RWPE2 (cell line): ENCODE measurements around the gene FRS3.

Source experiments
- ATAC-seq: fragments of 200-7000 bp; cut with Tn5 transposase; 3 replicates; pipeline ENCODE4 v1.9.1; 2021; ENCODE audit warnings: low read depth
- DNase-seq: peaks from one replicate; pipeline ENCODE4 v3.0.0-alpha.2; 2020; ENCODE audit warnings: low spot score
- H3K27ac ChIP-seq: fragments of 450-650 bp; 2 replicates; pipeline ENCODE4 v1.5.1; 2017; ENCODE audit warnings: mild to moderate bottlenecking; ENCODE audit not compliant: poor library complexity, severe bottlenecking
- H3K27me3 ChIP-seq: fragments of 250-450 bp; sonication (Bioruptor Pico); 2 replicates; pipeline ENCODE4 v1.5.1; 2021; ENCODE audit warnings: mild to moderate bottlenecking, moderate library complexity; ENCODE audit not compliant: insufficient read depth, poor library complexity, severe bottlenecking
- H3K36me3 ChIP-seq: fragments of 250-450 bp; sonication (Bioruptor Pico); 2 replicates; pipeline ENCODE4 v1.5.1; 2020; ENCODE audit warnings: low read depth, mild to moderate bottlenecking, moderate library complexity
- H3K4me1 ChIP-seq: fragments of 250-450 bp; sonication (Bioruptor Pico); 2 replicates; pipeline ENCODE4 v1.5.1; 2021; ENCODE audit warnings: mild to moderate bottlenecking, moderate library complexity; ENCODE audit not compliant: insufficient read depth, poor library complexity, severe bottlenecking
- H3K4me3 ChIP-seq: fragments of 250-450 bp; sonication (Bioruptor Pico); 2 replicates; pipeline ENCODE4 v1.5.1; 2021; ENCODE audit warnings: mild to moderate bottlenecking, moderate library complexity; ENCODE audit not compliant: severe bottlenecking
- H3K9me3 ChIP-seq: fragments of 250-450 bp; sonication (Bioruptor Pico); 2 replicates; pipeline ENCODE4 v1.5.1; 2021; ENCODE audit warnings: mild to moderate bottlenecking, moderate library complexity; ENCODE audit not compliant: severe bottlenecking
- TF ChIP-seq, protein P1 (sequence below): fragments of 450-650 bp; IDR thresholded peaks from one replicate; pipeline ENCODE4 v1.5.1; 2017; ENCODE audit warnings: mild to moderate bottlenecking, moderate library complexity; ENCODE audit not compliant: poor library complexity, severe bottlenecking

FRS3 gene

DNA sequence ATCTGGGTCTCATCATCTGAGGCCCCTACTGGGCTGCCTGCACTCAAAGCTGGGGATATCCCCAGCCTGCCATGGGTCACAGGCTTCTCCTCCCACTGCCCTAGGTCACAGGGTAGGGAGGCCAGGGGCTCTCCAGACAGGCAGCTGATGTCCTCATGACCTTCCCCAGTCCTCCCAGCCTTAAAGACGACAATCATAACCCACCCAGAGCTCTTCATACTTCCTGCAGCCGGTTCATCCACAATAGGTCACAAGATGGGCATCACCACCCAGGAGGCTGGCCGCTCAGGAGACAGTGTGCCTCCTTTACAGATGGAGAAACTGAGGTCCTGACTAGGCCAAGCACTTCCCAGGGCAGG lies 59.5 kb downstream of the FRS3 start:
- TF ChIP-seq, protein P1, sequence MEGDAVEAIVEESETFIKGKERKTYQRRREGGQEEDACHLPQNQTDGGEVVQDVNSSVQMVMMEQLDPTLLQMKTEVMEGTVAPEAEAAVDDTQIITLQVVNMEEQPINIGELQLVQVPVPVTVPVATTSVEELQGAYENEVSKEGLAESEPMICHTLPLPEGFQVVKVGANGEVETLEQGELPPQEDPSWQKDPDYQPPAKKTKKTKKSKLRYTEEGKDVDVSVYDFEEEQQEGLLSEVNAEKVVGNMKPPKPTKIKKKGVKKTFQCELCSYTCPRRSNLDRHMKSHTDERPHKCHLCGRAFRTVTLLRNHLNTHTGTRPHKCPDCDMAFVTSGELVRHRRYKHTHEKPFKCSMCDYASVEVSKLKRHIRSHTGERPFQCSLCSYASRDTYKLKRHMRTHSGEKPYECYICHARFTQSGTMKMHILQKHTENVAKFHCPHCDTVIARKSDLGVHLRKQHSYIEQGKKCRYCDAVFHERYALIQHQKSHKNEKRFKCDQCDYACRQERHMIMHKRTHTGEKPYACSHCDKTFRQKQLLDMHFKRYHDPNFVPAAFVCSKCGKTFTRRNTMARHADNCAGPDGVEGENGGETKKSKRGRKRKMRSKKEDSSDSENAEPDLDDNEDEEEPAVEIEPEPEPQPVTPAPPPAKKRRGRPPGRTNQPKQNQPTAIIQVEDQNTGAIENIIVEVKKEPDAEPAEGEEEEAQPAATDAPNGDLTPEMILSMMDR = no peak
- Histone ChIP-seq H3K4me1 (peaks cover 33% of the 10 kb centered on the region), H3K27me3 (no peaks in the 10 kb centered on the region), H3K9me3 (no peaks in the 10 kb centered on the region), H3K27ac (no peak overlapping the region), H3K36me3 (no peaks in the 10 kb centered on the region), H3K4me3 (no peak overlapping the region)
- DNase-seq (no peak), ATAC-seq (no peak)
